Erythroblast (primary cell): ENCODE measurements around the gene SAMD11.

Source experiments
- GATA1 ChIP-seq: IDR thresholded peaks from 2 replicates; pipeline ENCODE4 v1.6.1; 2011; ENCODE audit warnings: low read depth, mild to moderate bottlenecking, control low read depth, low read length, moderate library complexity
- POLR2A ChIP-seq: IDR thresholded peaks from 2 replicates; pipeline ENCODE4 v1.6.1; 2011; ENCODE audit warnings: mild to moderate bottlenecking, low read length

- TF ChIP-seq POLR2A = no peak
- no peak for TF ChIP-seq GATA1
Observed at GRCh38 chr1:910311-910880, 13.3 kb upstream of the SAMD11 start.
